Activated gamma-delta T cell treated with anti-CD3 and anti-CD28 coated beads, Interleukin-2, amount 50 U/mL, for 16 hours (primary cell): ENCODE data around the gene PPM1H.
"Not testable (repeated sequence)": the region's sequence is repeated elsewhere in the genome, so short reads cannot be mapped to it uniquely, and the experiment has no call there.

Source experiments
- DNase-seq: peaks from one replicate; pipeline ENCODE4 v3.0.0-alpha.2; 2020; ENCODE audit warnings: low read depth

PPM1H gene

GRCh38 chr12:62943779-62944395 is 8.9 kb upstream of the PPM1H start:
- DNase-seq, result no peak

- not testable (repeated sequence) for DNase-seq
Measured at GRCh38 chr12:62942316-62942715, 7.4 kb upstream of the PPM1H start.

- DNase-seq, result no peak
Measured at GRCh38 chr12:62934239-62934798, 631 bp downstream of the PPM1H start.

GRCh38 chr12:62933602-62934238 is 1.2 kb downstream of the PPM1H start:
- no peak for DNase-seq

GRCh38 chr12:62933220-62933601 is 1.7 kb downstream of the PPM1H start:
- no peak for DNase-seq

GRCh38 chr12:62931477-62931876 is 3.5 kb downstream of the PPM1H start:
- no peak for DNase-seq

GRCh38 chr12:62930546-62931425 is 4.2 kb downstream of the PPM1H start:
- no peak for DNase-seq

GRCh38 chr12:62928632-62929031 is 6.3 kb downstream of the PPM1H start:
- DNase-seq, result no peak

- DNase-seq, result no peak
Measured at GRCh38 chr12:62925680-62926079, 9.3 kb downstream of the PPM1H start.

GRCh38 chr12:62924084-62924483 is 10.9 kb downstream of the PPM1H start:
- no peak for DNase-seq

- no peak for DNase-seq
Measured at GRCh38 chr12:62922539-62922938, 12.4 kb downstream of the PPM1H start.

- DNase-seq, result no peak
Measured at GRCh38 chr12:62919838-62920237, 15.1 kb downstream of the PPM1H start.

- no peak for DNase-seq
Measured at GRCh38 chr12:62917926-62918325, 17.0 kb downstream of the PPM1H start.

GRCh38 chr12:62916632-62917425 is 18.1 kb downstream of the PPM1H start:
- DNase-seq, result no peak

GRCh38 chr12:62915204-62915529 is 19.8 kb downstream of the PPM1H start:
- DNase-seq, result no peak

- DNase-seq, result no peak
Measured at GRCh38 chr12:62914443-62915203, 20.3 kb downstream of the PPM1H start.

- no peak for DNase-seq
Measured at GRCh38 chr12:62913380-62913779, 21.6 kb downstream of the PPM1H start.

GRCh38 chr12:62912644-62913043 is 22.3 kb downstream of the PPM1H start:
- no peak for DNase-seq

GRCh38 chr12:62911286-62911685 is 23.7 kb downstream of the PPM1H start:
- DNase-seq, result no peak

GRCh38 chr12:62910549-62911169 is 24.3 kb downstream of the PPM1H start:
- DNase-seq, result no peak

GRCh38 chr12:62909340-62909739 is 25.6 kb downstream of the PPM1H start:
- DNase-seq, result no peak
